ENCODE data around the gene ATP8A2. TPM values are rescaled to one million over a fixed set of nuclear protein-coding genes. Genes with fewer than 3 reads are reported as not detected.

The ATP8A2 gene
- total RNA-seq, 1 experiment from 2014 or later, result 5.2 TPM

- H3K4me3 Mint-ChIP-seq, result no peak overlapping the region
- no peaks in the 10 kb centered on the region for H3K9me3 Mint-ChIP-seq
- TF ChIP-seq E2F1 (CRISPR knock-in tag; IDR thresholded peaks at IDR 0.05) (no peak), CREB1 (CRISPR knock-in tag; IDR thresholded peaks at IDR 0.05) (no peak), NR1H2 (CRISPR knock-in tag; IDR thresholded peaks at IDR 0.05) (no peak), GABPB1 (CRISPR knock-in tag; IDR thresholded peaks at IDR 0.05) (no peak), ERG (CRISPR knock-in tag; IDR thresholded peaks at IDR 0.05) (no peak), IRF1 (CRISPR knock-in tag; IDR thresholded peaks at IDR 0.05) (no peak), ATF1 (CRISPR knock-in tag; IDR thresholded peaks at IDR 0.05) (no peak), EMX1 (CRISPR knock-in tag; IDR thresholded peaks at IDR 0.05) (no peak), ZNF423 (CRISPR knock-in tag; IDR thresholded peaks at IDR 0.05) (no peak), ESRRA (CRISPR knock-in tag; IDR thresholded peaks at IDR 0.05; ENCODE audit: borderline replicate concordance) (no peak), HMGA2 (CRISPR knock-in tag; IDR thresholded peaks at IDR 0.05) (no peak), PREB (CRISPR knock-in tag; IDR thresholded peaks at IDR 0.05; ENCODE audit: borderline replicate concordance) (no peak), NFYB (CRISPR knock-in tag; conservative IDR thresholded peaks at IDR 0.05; ENCODE audit: low read depth) (no peak), ZNF281 (CRISPR knock-in tag; IDR thresholded peaks at IDR 0.05) (no peak), ZNF317 (CRISPR knock-in tag; IDR thresholded peaks at IDR 0.05; ENCODE audit: borderline replicate concordance, low read depth) (no peak), ZBTB21 (CRISPR knock-in tag; IDR thresholded peaks at IDR 0.05; ENCODE audit: borderline replicate concordance) (no peak)
- ATAC-seq (no peak), DNase-seq (ENCODE audit: low spot score) (no peak)
- CTCF ChIA-PET, result interaction anchor here (1.2 to 1.3 kb wide), 2 partner anchors 26 to 31 kb away, joined by 3 to 6 read pairs; no protein-coding TSS in a partner anchor
- H3K27me3 Mint-ChIP-seq (ENCODE audit: low read depth), result peaks cover 15% of the 10 kb centered on the region
- H3K4me1 Mint-ChIP-seq, result peaks cover 31% of the 10 kb centered on the region
- POLR2A ChIA-PET, result no interaction called here
- no peaks in the 10 kb centered on the region for H3K36me3 Mint-ChIP-seq
- H3K27ac Mint-ChIP-seq, result no peak overlapping the region
These were observed 639.4 kb downstream of the ATP8A2 start for GRCh38 chr13:26011208-26011573.

- no peak overlapping the region for H3K4me3 Mint-ChIP-seq
- ChIA-PET CTCF (interaction anchor here (0.8 to 1.3 kb wide), 3 partner anchors 30 to 182 kb away, joined by 3 read pairs; no protein-coding TSS in a partner anchor), POLR2A (no interaction called here)
- no peaks in the 10 kb centered on the region for H3K36me3 Mint-ChIP-seq
- H3K27me3 Mint-ChIP-seq (ENCODE audit: low read depth), result peaks cover 26% of the 10 kb centered on the region
- no peak overlapping the region for H3K27ac Mint-ChIP-seq
- no peak for DNase-seq (ENCODE audit: low spot score)
- no peak for ATAC-seq
- peaks cover 31% of the 10 kb centered on the region for H3K4me1 Mint-ChIP-seq
- no peaks in the 10 kb centered on the region for H3K9me3 Mint-ChIP-seq
- no peak for TF ChIP-seq MXD4 (CRISPR knock-in tag; IDR thresholded peaks at IDR 0.05; ENCODE audit: borderline replicate concordance)
- no peak for TF ChIP-seq FOXP4 (CRISPR knock-in tag; IDR thresholded peaks at IDR 0.05)
- TF ChIP-seq ZBTB43 (CRISPR knock-in tag; IDR thresholded peaks at IDR 0.05), result no peak
- no peak for TF ChIP-seq EMX1 (CRISPR knock-in tag; IDR thresholded peaks at IDR 0.05)
- no peak for TF ChIP-seq RELA (CRISPR knock-in tag; IDR thresholded peaks at IDR 0.05; ENCODE audit: borderline replicate concordance)
- no peak for TF ChIP-seq ERG (CRISPR knock-in tag; IDR thresholded peaks at IDR 0.05)
- no peak for TF ChIP-seq GABPB1 (CRISPR knock-in tag; IDR thresholded peaks at IDR 0.05)
- no peak for TF ChIP-seq TEAD4 (CRISPR knock-in tag; IDR thresholded peaks at IDR 0.05)
These were observed 640.4 kb downstream of the ATP8A2 start for GRCh38 chr13:26011996-26012821.

Data from WTC11 (cell line).